Left lung (tissue), 10 donors: ENCODE measurements around the gene GJC2. TPM values are rescaled to one million over a fixed set of nuclear protein-coding genes. Genes with fewer than 3 reads are reported as not detected.

ENCODE experiments used
- ATAC-seq: fragments of 200-7000 bp; cut with Tn5 transposase; one replicate; pipeline ENCODE4 v1.9.1; 2020; ENCODE audit warnings: moderate library complexity
- DNase-seq, 4 donors: peaks; one replicate each; pipeline ENCODE4 v3.0.0-alpha.2; 2013 to 2020
- H3K27ac ChIP-seq, 2 donors: fragments of 200-600 bp; sonication (generic) in 1 of 2; one replicate each; pipeline versions ENCODE4 v1.5.0 to v1.8.0; 2020 to 2021
- H3K27me3 ChIP-seq, 2 donors: fragments of 200-600 bp; sonication (generic) in 1 of 2; one replicate each; pipeline versions ENCODE4 v1.5.0 to v1.8.0; 2020 to 2021
- H3K36me3 ChIP-seq, 2 donors: fragments of 200-600 bp; sonication (generic) in 1 of 2; one replicate each; pipeline versions ENCODE4 v1.5.0 to v1.8.0; 2020 to 2021
- H3K4me1 ChIP-seq, 2 donors: fragments of 200-600 bp; one replicate each; pipeline ENCODE4 v1.8.0; 2021
- H3K4me3 ChIP-seq, 2 donors: fragments of 200-600 bp; sonication (generic) in 1 of 2; one replicate each; pipeline versions ENCODE4 v1.5.0 to v1.8.0; 2020 to 2021; ENCODE audit warnings: mild to moderate bottlenecking in 1 of 2
- H3K9me3 ChIP-seq, 2 donors: fragments of 200-600 bp; sonication (generic) in 1 of 2; one replicate each; pipeline versions ENCODE4 v1.5.0 to v1.8.0; 2020 to 2021
- intact Hi-C, 2 donors: fragments of 100-400 bp; cut with DNase I; formaldehyde crosslinking; loops; one replicate each; pipeline versions ENCODE4 v1.11.2 to v1.14.2; 2022
- polyA plus RNA-seq, 6 donors: library from polyadenylated mRNA; unstranded; fragments of 120-200 nt; gene quantifications; one replicate each; pipeline ENCODE4 v1.2.1, GENCODE V29; 2013; ENCODE audit not compliant: insufficient read length in 6 of 6
- total RNA-seq, 2 donors: library from RNA; stranded (reverse); fragmentation: NEBNext Ultra II Directional; extraction: Animal tissue kit (Norgen Biotek cat#: 25700); gene quantifications; one replicate each; pipeline ENCODE4 v1.2.1, GENCODE V29; 2021
- TF ChIP-seq, protein P1 (sequence below), 2 donors: fragments of 200-600 bp; sonication (generic) in 1 of 2; IDR thresholded peaks; one replicate each; pipeline versions ENCODE4 v1.5.0 to v1.8.0; 2021; ENCODE audit warnings: antibody characterized with exemption in 2 of 2
- donor health status: DM: no; HTN: yes; CAD: no.
- donor health status: DM: no; HTN: no; CAD: no.

GJC2 gene
- total and polyA plus RNA-seq, 8 donors = 2.3 to 4.9 (median 3.1) TPM

DNA sequence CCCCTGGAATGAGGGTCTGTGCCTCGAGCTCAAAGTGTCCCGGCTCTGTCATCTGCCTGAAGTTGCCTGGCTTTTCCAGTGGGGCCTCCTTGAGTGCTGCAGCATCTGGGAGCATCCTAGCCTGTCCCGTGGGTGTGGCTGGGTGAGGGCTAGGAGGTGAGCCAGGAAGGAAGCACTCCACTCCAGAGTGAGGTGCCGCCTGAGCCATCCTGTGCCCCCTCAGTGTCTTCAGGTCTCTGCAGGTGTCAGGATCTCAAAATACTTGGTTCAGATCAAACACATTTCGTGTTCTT, 27.4 kb downstream of the GJC2 start:
- Histone ChIP-seq H3K4me3 (no peak overlapping the region), H3K4me1 (peaks cover 0 to 32% of the 10 kb centered on the region in 2 donors), H3K9me3 (peaks cover 0 to 2% of the 10 kb centered on the region in 2 donors), H3K36me3 (peaks cover 0 to 6% of the 10 kb centered on the region in 2 donors), H3K27me3 (no peaks in the 10 kb centered on the region), H3K27ac (peak overlapping the region in 1 of 2 donors; percentile 48)
- peak in 1 of 4 donors; percentile 24 for DNase-seq
- intact Hi-C loops = no loop called here
- no peak for ATAC-seq
- TF ChIP-seq, protein P1, sequence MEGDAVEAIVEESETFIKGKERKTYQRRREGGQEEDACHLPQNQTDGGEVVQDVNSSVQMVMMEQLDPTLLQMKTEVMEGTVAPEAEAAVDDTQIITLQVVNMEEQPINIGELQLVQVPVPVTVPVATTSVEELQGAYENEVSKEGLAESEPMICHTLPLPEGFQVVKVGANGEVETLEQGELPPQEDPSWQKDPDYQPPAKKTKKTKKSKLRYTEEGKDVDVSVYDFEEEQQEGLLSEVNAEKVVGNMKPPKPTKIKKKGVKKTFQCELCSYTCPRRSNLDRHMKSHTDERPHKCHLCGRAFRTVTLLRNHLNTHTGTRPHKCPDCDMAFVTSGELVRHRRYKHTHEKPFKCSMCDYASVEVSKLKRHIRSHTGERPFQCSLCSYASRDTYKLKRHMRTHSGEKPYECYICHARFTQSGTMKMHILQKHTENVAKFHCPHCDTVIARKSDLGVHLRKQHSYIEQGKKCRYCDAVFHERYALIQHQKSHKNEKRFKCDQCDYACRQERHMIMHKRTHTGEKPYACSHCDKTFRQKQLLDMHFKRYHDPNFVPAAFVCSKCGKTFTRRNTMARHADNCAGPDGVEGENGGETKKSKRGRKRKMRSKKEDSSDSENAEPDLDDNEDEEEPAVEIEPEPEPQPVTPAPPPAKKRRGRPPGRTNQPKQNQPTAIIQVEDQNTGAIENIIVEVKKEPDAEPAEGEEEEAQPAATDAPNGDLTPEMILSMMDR (IDR thresholded peaks at IDR 0.05) = no peak

DNA sequence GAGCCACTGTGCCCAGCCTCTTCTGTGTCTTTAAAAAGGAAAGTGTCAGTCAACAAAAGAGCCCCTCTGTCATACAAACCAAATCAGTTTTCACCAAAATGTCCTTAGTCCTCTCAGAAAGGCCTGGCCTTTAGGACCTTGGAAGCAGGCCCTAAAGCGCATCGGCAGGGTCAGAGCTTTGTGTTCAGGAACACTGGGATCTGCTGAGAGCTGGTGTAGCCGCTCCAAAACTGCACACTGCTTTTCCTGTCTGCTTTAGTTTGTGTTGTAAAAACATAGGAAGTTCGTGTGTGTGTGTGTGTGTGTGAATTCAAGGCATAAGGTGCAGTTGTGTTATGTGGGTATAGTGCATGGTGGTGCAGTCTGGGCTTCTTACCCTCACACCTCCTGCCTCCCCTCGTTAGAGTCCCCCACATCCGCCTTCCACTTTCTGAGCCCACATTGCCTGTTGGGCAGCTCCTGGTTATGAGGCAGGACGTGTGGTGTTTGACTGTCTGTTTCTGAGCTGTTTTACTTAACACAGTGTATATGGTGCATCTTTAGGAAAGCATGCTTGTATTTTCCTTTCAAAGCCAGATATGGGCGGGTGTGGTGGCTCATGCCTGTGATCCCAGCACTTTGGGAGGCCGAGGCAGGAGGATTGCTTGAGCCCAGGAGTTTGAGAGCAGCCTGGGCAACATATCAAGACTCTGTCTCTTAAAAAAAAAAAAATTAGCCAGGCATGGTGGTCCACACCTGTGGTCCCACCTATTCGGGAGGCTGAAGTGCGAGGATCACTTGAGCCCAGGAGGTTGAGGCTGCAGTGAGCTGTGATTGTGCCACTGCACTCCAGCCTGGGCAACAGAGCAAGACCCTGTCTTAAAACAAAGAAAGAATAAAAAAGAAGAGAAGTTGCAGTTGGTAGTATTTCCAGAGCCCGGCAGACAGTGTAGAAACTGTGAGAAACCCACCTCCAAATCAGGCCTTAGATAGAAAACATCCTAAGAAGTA, 28.3 kb downstream of the GJC2 start:
- intact Hi-C loops = no loop called here
- Histone ChIP-seq H3K4me3 (no peak overlapping the region), H3K36me3 (peaks cover 0 to 6% of the 10 kb centered on the region in 2 donors), H3K9me3 (peaks cover 0 to 2% of the 10 kb centered on the region in 2 donors), H3K27me3 (no peaks in the 10 kb centered on the region), H3K27ac (peak overlapping the region; percentile 48 to 59), H3K4me1 (peaks cover 0 to 32% of the 10 kb centered on the region in 2 donors)
- TF ChIP-seq, protein P1 (IDR thresholded peaks at IDR 0.05) = no peak
- ATAC-seq (no peak), DNase-seq (peak in 1 of 4 donors; percentile 12)

DNA sequence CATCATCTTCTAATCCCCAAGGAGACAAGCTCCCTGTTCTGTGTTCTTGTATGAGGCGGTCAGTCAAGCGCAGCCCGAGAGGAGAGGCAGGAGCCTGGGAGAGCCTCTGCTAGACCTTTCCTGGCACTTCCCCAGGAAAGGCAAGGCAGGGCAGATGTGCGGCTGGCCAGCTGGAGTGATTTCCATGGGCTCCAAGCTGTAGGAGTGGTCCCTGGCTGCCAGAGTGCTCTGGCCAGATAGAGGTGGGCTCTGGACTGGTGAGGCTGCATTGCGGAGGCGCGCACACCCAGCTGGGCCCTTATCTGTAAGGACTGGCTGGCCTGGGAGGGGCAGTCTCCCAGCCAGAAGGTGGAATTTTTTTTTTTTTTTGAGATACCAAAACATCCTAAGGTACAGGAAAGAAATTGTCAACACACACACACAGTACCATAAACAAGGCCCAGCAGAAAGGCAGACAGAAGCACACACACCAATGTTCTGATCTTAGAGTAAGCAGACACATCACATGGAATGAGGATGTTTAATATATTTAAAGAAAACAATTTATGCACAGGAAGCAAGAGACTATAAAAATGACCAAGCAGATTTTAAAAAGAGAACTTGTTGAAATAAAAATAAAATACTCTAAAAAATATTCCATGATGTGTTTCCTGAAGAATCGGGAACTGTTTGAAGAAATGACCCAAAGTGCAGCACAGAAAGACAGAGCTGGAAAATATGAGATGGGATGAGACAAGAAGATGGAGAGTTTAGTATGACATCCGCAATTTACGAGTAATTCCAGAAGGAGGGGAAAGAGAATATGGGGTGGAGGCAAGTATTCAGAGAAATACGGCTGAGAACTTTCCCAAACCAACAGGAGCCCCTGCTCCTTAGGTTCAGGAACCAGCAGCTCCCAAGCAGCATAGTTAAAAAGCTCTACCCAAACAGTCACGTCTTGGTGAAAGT, 29.3 kb downstream of the GJC2 start:
- Histone ChIP-seq H3K4me3 (no peak overlapping the region), H3K9me3 (no peaks in the 10 kb centered on the region), H3K36me3 (peaks cover 0 to 6% of the 10 kb centered on the region in 2 donors), H3K27ac (peak overlapping the region; percentile 48 to 59), H3K27me3 (no peaks in the 10 kb centered on the region), H3K4me1 (peaks cover 0 to 32% of the 10 kb centered on the region in 2 donors)
- TF ChIP-seq, protein P1 (IDR thresholded peaks at IDR 0.05) = no peak
- intact Hi-C loops = no loop called here
- ATAC-seq (peak; percentile 13), DNase-seq (peak in 1 of 4 donors; percentile 31)

DNA sequence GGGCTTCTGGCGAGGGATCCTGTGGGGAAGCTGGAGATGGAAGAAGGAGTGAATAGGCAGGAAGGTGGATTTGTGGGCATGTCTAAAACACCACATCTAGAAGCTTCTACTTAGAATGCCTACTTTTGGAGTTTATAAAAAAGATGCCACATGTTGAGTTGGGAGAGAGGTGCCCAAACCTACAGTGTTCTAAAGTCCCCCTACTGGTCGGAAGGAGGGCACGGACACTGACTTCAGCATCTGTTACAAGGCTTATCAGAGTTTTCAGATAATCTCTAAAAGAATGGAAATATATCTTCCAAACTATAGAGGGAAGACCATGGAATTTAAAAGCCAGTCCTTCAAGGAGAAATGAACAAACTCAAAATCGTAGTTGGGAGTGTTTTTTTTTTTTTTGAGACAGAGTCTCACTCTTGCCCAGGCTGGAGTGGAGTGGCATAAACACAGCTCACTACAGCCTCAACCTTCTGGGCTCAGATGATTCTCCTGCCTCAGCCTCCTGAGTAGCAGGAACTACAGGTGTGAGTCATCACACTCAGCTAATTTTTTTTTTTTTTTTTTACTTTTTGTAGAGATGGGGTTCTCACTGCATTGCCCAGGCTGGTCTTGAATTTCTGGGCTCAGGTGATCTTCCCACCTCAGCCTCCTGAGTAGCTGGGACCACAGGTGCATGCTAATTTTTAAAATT, 30.7 kb downstream of the GJC2 start:
- intact Hi-C loops = no loop called here
- TF ChIP-seq, protein P1 (IDR thresholded peaks at IDR 0.05) = peak; percentile 16 to 19
- Histone ChIP-seq H3K27ac (peak overlapping the region in 1 of 2 donors; percentile 34), H3K4me3 (no peak overlapping the region), H3K9me3 (no peaks in the 10 kb centered on the region), H3K36me3 (no peaks in the 10 kb centered on the region), H3K4me1 (peaks cover 0 to 32% of the 10 kb centered on the region in 2 donors), H3K27me3 (no peaks in the 10 kb centered on the region)
- no peak for ATAC-seq
- DNase-seq = peak in 1 of 4 donors; percentile 19
